Neuronal stem cell (in vitro differentiated cells): ENCODE results near the gene USPL1.
"Not testable (repeated sequence)": the region's sequence is repeated elsewhere in the genome, so short reads cannot be mapped to it uniquely, and the experiment has no call there.

Experiments
- DNase-seq: peaks from one replicate; pipeline ENCODE4 v3.0.0-alpha.2; 2013; ENCODE audit warnings: low spot score
- H2AFZ ChIP-seq: one replicate; pipeline ENCODE4 v1.6.1; 2013; ENCODE audit warnings: mild to moderate bottlenecking, low read length, inconsistent platforms
- H2AK5ac ChIP-seq: 2 replicates; pipeline ENCODE4 v1.6.1; 2013; ENCODE audit warnings: low read depth, mild to moderate bottlenecking, inconsistent platforms, low read length, moderate library complexity, mixed read lengths
- H2BK120ac ChIP-seq: 2 replicates; pipeline ENCODE4 v1.6.1; 2013; ENCODE audit warnings: low read depth, mild to moderate bottlenecking, inconsistent platforms, low read length, moderate library complexity, mixed read lengths
- H2BK12ac ChIP-seq: one replicate; pipeline ENCODE4 v1.6.1; 2013; ENCODE audit warnings: low read length, inconsistent platforms
- H2BK15ac ChIP-seq: 2 replicates; pipeline ENCODE4 v1.6.1; 2013; ENCODE audit warnings: mild to moderate bottlenecking, low read length, inconsistent platforms, mixed read lengths
- H2BK5ac ChIP-seq: one replicate; pipeline ENCODE4 v1.6.1; 2013; ENCODE audit warnings: inconsistent platforms, mild to moderate bottlenecking, low read length, moderate library complexity
- H3K14ac ChIP-seq: one replicate; pipeline ENCODE4 v1.6.1; 2013; ENCODE audit warnings: low read length, inconsistent platforms
- H3K18ac ChIP-seq: 2 replicates; pipeline ENCODE4 v1.6.1; 2013; ENCODE audit warnings: low read length, inconsistent platforms
- H3K23ac ChIP-seq: 2 replicates; pipeline ENCODE4 v1.6.1; 2013; ENCODE audit warnings: low read depth, mild to moderate bottlenecking, mixed read lengths, low read length, inconsistent platforms; ENCODE audit not compliant: poor library complexity
- H3K27ac ChIP-seq: replicated peaks from 3 replicates; pipeline ENCODE4 v1.5.1; 2013; ENCODE audit warnings: low read length, inconsistent platforms
- H3K27me3 ChIP-seq, 3 experiments: 2 replicates each; pipeline ENCODE4 v1.6.1; 2013; ENCODE audit warnings: low read length in 3 of 3, mild to moderate bottlenecking in 2 of 3, inconsistent platforms in 1 of 3, low read depth in 1 of 3, mixed read lengths in 1 of 3, moderate library complexity in 1 of 3; ENCODE audit not compliant: control insufficient read depth in 3 of 3, insufficient read depth in 3 of 3
- H3K36me3 ChIP-seq, 2 donors: replicated peaks in 1 of 2; 2 replicates each; pipeline ENCODE4 v1.6.1; 2013; ENCODE audit warnings: low read length in 2 of 2; ENCODE audit not compliant: control insufficient read depth in 2 of 2, insufficient read depth in 2 of 2
- H3K4ac ChIP-seq: 2 replicates; pipeline ENCODE4 v1.6.1; 2013; ENCODE audit warnings: inconsistent platforms, mild to moderate bottlenecking, low read length, moderate library complexity
- H3K4me1 ChIP-seq, 2 donors: 1 replicate in 1 of 2; 2 replicates in 1 of 2; pipeline ENCODE4 v1.6.1; 2013; ENCODE audit warnings: low read length in 2 of 2, low read depth in 1 of 2; ENCODE audit not compliant: control insufficient read depth in 2 of 2, insufficient read depth in 1 of 2
- H3K4me2 ChIP-seq: one replicate; pipeline ENCODE4 v1.6.1; 2013; ENCODE audit warnings: mild to moderate bottlenecking, low read length, inconsistent platforms; ENCODE audit not compliant: insufficient read depth, poor library complexity, severe bottlenecking
- H3K4me3 ChIP-seq, 2 donors: 2 replicates each; pipeline ENCODE4 v1.5.1; 2013; ENCODE audit warnings: low read length in 2 of 2, mild to moderate bottlenecking in 2 of 2, inconsistent platforms in 1 of 2, moderate library complexity in 1 of 2
- H3K79me1 ChIP-seq: one replicate; pipeline ENCODE4 v1.6.1; 2013; ENCODE audit warnings: low read depth, mild to moderate bottlenecking, inconsistent platforms, low read length, moderate library complexity
- H3K9ac ChIP-seq: one replicate; pipeline ENCODE4 v1.6.1; 2013; ENCODE audit warnings: mild to moderate bottlenecking, low read depth, low read length, inconsistent platforms; ENCODE audit not compliant: poor library complexity
- H3K9me3 ChIP-seq, 2 donors: replicated peaks in 1 of 2; 2 replicates each; pipeline versions ENCODE3 to v1.6.1; 2013; ENCODE audit warnings: low read length in 2 of 2, mild to moderate bottlenecking in 2 of 2, inconsistent platforms in 1 of 2, low read depth in 1 of 2, mixed read lengths in 1 of 2, moderate library complexity in 1 of 2; ENCODE audit not compliant: control insufficient read depth in 2 of 2, insufficient read depth in 1 of 2
- H4K8ac ChIP-seq: one replicate; pipeline ENCODE4 v1.6.1; 2013; ENCODE audit warnings: low read depth, mild to moderate bottlenecking, inconsistent platforms, low read length, moderate library complexity
- H4K91ac ChIP-seq: one replicate; pipeline ENCODE4 v1.6.1; 2013; ENCODE audit warnings: low read length, low read depth, mild to moderate bottlenecking, inconsistent platforms; ENCODE audit not compliant: poor library complexity
- WGBS, 2 donors: extraction: QIAGEN DNeasy Blood & Tissue Kit; methylation state at CpG; one replicate each; pipeline ENCODE4 v1.1.7; 2013; ENCODE audit warnings: missing lambda C conversion rate in 2 of 2, mixed read lengths in 1 of 2; ENCODE audit not compliant: insufficient read length in 2 of 2, insufficient replicate concordance in 1 of 2; ENCODE audit errors: extremely low coverage in 2 of 2; 5-methylcytosine and 5-hydroxymethylcytosine counted together

USPL1 gene

GRCh38 chr13:30607186-30607585, 10.5 kb upstream of the USPL1 start:
- H3K36me3 ChIP-seq, H2BK12ac ChIP-seq, H2BK15ac ChIP-seq, H2BK5ac ChIP-seq, H4K8ac ChIP-seq, H4K91ac ChIP-seq, H3K18ac ChIP-seq, H3K27ac ChIP-seq, H2AFZ ChIP-seq, H2AK5ac ChIP-seq, DNase-seq, H3K23ac ChIP-seq, H3K14ac ChIP-seq, H2BK120ac ChIP-seq, H3K4me1 ChIP-seq, H3K4me2 ChIP-seq, H3K9ac ChIP-seq, H3K79me1 ChIP-seq, H3K27me3 ChIP-seq, H3K4ac ChIP-seq, H3K4me3 ChIP-seq, H3K9me3 ChIP-seq: not testable (repeated sequence)
- WGBS, 2 donors = no CpG with 5 or more reads among the region's 6 CpGs

GRCh38 chr13:30607908-30608307, 9.8 kb upstream of the USPL1 start:
- Histone ChIP-seq H3K14ac (no peak overlapping the region), H3K18ac (no peak overlapping the region), H3K9ac (no peak overlapping the region), H2BK5ac (no peak overlapping the region), H3K4me2 (no peak overlapping the region), H3K27me3 (no peaks in the 10 kb centered on the region), H3K79me1 (no peaks in the 10 kb centered on the region), H4K91ac (no peak overlapping the region), H3K23ac (no peak overlapping the region), H3K4me1 (no peaks in the 10 kb centered on the region), H2BK15ac (no peak overlapping the region), H3K4me3 (no peak overlapping the region), H2BK120ac (no peak overlapping the region), H2BK12ac (no peak overlapping the region), H2AK5ac (no peak overlapping the region), H3K36me3 (peaks cover 0 to 1% of the 10 kb centered on the region in 2 donors), H3K4ac (no peak overlapping the region), H4K8ac (no peak overlapping the region), H3K9me3 (no peaks in the 10 kb centered on the region), H3K27ac (no peak overlapping the region), H2AFZ (no peak overlapping the region)
- no peak for DNase-seq
- WGBS, 2 donors = no CpG with 5 or more reads among the region's 4 CpGs

DNA sequence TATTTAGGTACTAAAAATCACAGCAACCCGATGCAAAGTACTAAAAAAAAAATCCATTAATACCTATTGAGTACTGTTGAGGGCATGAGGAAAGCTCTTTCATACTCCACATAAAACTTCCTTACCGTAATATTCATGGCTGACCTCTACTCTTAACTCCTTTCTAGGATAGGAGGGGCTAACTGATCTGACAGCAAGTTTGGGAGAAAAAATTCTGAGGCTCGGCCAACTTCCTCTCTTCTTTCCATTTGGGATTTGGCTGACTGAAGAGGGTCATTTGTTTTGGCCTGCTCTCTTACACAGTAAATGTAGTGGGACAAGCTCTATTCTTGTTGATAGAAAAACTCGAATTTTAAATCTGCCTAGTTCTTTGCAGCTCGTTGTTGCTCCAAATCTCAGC, 9.4 kb upstream of the USPL1 start:
- H2BK5ac ChIP-seq = no peak overlapping the region
- DNase-seq = no peak
- WGBS, 2 donors = no CpG with 5 or more reads among the region's 5 CpGs
- no peak overlapping the region for H4K8ac ChIP-seq
- H3K14ac ChIP-seq = no peak overlapping the region
- no peak overlapping the region for H2BK12ac ChIP-seq
- no peak overlapping the region for H3K18ac ChIP-seq
- H3K27me3 ChIP-seq = no peaks in the 10 kb centered on the region
- H3K9ac ChIP-seq = no peak overlapping the region
- no peak overlapping the region for H2BK120ac ChIP-seq
- no peak overlapping the region for H3K23ac ChIP-seq
- no peak overlapping the region for H2AK5ac ChIP-seq
- no peaks in the 10 kb centered on the region for H3K79me1 ChIP-seq
- no peaks in the 10 kb centered on the region for H3K4me1 ChIP-seq
- peaks cover 0 to 6% of the 10 kb centered on the region in 2 donors for H3K36me3 ChIP-seq
- no peak overlapping the region for H3K4me2 ChIP-seq
- no peak overlapping the region for H2AFZ ChIP-seq
- no peak overlapping the region for H4K91ac ChIP-seq
- H2BK15ac ChIP-seq = no peak overlapping the region
- no peaks in the 10 kb centered on the region for H3K9me3 ChIP-seq
- no peak overlapping the region for H3K27ac ChIP-seq
- no peak overlapping the region for H3K4me3 ChIP-seq
- H3K4ac ChIP-seq = no peak overlapping the region

- DNase-seq = no peak
- Histone ChIP-seq H3K14ac (no peak overlapping the region), H4K8ac (no peak overlapping the region), H3K4me2 (no peak overlapping the region), H2AK5ac (no peak overlapping the region), H3K9ac (no peak overlapping the region), H3K4me3 (no peak overlapping the region), H2BK15ac (no peak overlapping the region), H2BK12ac (no peak overlapping the region), H3K4me1 (no peaks in the 10 kb centered on the region), H3K23ac (no peak overlapping the region), H3K18ac (no peak overlapping the region), H3K4ac (no peak overlapping the region), H2BK120ac (no peak overlapping the region), H4K91ac (no peak overlapping the region), H3K36me3 (peaks cover 0 to 11% of the 10 kb centered on the region in 2 donors), H3K79me1 (no peaks in the 10 kb centered on the region), H2BK5ac (no peak overlapping the region), H3K9me3 (no peaks in the 10 kb centered on the region), H2AFZ (no peak overlapping the region), H3K27ac (no peak overlapping the region), H3K27me3 (no peaks in the 10 kb centered on the region)
These were observed 7.4 kb upstream of the USPL1 start for GRCh38 chr13:30610311-30610710.
